HG03175 (cell line): ENCODE measurements around the gene WDHD1.
"Not testable (repeated sequence)": the region's sequence is repeated elsewhere in the genome, so short reads cannot be mapped to it uniquely, and the experiment has no call there.

Experiments
- ATAC-seq: cut with Tn5 transposase; IDR thresholded peaks from one replicate; pipeline ENCODE4 v1.9.1; 2021; ENCODE audit warnings: mild to moderate bottlenecking, moderate library complexity; ENCODE audit not compliant: unreplicated experiment

The WDHD1 gene

DNA sequence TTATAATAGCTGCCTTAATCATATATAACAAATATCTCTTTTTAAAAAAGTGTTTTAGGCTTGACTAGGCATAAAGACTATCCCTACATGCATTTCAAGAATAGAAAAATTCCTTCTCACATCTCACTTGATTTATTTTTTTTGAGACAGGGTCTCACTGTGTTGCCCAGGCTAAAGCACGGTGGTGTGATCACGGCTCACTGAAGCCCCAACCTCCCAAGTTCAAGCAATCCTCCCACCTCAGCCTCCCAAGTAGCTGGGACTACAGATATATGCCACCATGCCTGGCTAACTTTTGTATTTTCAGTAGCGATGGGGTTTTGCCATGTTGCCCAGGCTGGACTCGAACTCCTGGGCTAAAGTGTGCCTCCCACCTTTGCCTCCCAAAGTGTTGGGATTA lies 59.4 kb downstream of the WDHD1 start:
- ATAC-seq = no peak

DNA sequence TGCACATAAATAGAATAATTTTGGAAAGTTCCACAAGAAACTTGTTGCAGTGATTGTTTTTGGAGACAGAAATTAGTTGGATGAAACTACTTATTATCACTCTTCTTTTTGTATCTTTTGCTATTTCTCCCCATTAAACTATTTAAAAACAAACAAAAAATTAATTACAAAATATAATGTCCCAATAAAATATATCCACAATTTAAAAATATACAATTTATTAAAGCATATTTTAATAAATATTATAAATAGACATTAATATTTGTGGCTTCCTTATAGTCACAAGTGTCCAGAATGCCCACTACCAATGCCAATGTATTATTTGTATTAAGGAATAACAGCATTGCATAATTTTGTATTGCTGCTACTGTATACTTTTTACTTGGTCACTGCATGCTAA lies 71.8 kb downstream of the WDHD1 start:
- ATAC-seq = no peak

DNA sequence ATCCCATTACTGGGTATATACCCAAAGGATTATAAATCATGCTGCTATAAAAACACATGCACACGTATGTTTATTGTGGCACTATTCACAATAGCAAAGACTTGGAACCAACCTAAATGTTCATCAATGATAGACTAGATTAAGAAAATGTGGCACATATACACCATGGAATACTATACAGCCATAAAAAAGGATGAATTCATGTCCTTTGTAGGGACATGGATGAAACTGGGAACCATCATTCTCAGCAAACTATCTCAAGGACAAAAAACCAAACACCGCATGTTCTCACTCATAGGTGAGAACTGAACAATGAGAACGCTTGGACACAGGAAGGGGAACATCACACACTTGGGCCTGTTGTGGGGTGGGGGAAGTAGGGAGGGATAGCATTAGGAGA lies 73.3 kb downstream of the WDHD1 start:
- not testable (repeated sequence) for ATAC-seq

DNA sequence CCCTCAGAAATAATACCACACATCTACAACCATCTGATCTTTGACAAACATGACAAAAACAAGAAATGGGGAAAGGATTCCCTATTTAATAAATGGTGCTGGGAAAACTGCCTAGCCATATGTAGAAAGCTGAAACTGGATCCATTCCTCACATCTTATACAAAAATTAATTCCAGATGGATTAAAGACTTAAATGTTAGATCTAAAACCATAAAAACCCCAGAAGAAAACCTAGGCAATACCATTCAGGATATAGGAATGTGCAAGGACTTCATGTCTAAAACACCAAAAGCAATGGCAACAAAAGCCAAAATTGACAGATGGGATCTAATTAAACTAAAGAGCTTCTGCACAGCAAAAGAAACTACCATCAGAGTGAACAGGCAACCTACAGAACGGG lies 74.1 kb downstream of the WDHD1 start:
- not testable (repeated sequence) for ATAC-seq

DNA sequence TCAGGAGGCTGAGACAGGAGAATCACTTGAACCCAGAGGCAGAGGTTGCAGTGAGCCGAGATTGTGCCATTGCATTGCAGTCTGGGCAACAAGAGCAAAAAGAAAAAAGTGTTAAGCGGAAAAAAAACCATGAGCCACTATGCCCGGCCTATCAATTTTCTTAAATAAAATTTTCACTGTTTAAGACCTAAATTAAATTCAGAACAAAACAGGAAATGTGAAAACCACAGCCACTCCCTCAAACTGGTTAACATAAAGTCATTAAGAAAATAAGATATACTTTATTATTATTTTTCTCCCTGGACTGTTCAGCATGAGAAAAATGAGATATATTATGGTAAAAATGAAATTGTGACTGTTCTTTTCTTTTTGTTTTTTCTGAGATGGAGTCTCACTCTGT lies 79.7 kb downstream of the WDHD1 start:
- ATAC-seq = no peak

DNA sequence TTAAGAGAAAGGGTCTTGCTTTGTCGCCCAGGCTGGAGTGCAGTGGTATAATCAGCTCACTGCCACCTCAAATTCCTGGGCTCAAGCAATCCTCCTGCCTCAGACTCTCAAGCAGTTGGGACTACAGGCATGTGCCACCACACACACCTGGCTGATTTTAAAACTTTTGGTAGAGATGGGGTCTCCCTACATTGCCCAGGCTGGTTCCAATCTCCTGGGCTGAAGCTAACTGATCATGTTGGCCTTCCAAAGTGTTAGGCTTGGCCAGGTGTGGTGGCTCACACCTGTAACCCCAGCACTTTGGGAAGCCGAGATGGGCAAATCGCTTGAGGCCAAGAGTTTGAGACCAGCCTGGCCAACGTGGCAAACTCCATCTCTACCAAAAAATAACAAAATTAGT lies 80.4 kb downstream of the WDHD1 start:
- ATAC-seq = no peak

DNA sequence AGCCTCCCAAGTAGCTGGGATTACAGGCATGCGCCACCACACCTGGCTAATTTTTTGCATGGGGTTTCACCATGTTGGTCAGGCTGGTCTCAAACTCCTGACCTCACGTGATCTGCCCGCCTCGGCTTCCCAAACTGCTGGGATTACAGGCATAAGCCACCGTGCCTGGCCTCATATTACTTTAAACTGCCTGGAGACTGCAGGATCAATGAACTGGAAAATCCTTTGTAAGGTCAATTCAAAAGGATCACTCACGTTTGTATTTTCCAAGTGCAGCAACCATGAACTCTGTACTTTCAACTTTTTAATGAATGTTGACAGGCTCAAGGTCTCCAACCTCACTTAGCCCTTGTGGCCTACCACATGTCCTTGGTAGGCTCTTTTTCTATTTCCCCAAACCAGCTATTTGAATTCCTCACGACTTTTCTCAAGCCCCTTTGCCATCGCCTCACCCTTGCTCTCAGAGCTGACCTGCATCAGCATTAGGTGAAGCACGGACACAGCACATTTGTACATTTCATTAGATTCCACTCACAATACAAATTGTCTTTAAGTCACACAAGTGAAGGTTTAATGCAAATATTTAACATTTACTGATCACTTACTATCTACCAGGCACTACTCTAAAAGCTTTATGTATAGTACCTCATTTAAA lies 82.0 kb downstream of the WDHD1 start:
- ATAC-seq = no peak

DNA sequence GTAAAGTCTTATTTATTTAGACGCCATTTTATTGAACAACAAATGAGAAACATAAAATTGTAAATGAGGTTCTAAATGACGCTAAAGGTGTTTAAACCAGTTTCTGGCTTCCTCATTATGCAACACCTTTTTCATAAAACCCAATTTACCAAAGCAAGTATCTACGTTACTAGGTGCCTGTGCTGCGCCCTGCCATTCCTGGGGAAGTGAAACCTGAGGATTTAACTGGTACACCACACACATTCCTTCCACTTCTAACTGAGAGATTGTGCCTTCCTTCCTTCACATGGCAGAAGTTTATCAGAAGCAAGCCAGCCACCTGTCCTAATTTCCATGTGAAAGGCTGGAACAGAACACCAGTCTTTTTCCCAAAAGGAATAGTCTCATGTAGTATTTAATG lies 84.0 kb downstream of the WDHD1 start:
- ATAC-seq = no peak

DNA sequence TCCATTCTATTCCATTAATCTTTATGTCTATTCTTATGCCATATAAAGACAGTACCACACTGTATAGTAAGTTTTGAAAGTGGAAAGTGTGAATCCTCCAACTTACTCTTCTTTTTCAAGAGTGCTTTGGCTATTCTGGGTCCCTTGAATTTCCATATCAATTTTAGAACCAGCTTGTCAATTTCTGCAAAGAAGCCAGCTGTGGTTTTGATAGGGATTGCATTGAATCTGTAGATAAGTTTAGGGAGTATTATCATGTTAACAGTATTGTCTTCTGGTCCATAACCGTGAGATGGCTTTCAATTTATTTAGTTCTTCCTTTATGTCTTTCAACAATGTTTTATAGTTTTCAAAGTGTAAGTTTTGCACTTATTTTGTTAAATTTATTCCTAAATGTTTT lies 90.1 kb downstream of the WDHD1 start:
- no peak for ATAC-seq

DNA sequence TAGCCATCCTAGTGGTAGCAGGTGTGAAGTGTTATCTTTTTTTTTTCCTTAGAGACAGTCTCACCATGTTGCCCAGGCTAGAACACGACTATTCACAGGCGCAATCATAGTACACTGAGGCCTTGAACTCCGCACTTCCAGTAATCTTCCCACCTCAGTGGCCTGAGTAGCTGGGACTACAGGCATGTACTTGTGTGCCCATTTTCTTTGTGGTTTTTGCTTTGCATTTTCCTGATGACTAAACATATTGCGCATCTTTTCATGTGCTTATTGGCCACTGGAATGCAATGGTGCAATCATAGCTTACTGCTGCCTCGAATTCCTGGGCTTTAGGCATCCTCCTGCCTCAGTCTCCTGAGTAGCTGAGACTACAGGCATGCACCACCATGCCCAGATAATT lies 90.9 kb downstream of the WDHD1 start:
- no peak for ATAC-seq

DNA sequence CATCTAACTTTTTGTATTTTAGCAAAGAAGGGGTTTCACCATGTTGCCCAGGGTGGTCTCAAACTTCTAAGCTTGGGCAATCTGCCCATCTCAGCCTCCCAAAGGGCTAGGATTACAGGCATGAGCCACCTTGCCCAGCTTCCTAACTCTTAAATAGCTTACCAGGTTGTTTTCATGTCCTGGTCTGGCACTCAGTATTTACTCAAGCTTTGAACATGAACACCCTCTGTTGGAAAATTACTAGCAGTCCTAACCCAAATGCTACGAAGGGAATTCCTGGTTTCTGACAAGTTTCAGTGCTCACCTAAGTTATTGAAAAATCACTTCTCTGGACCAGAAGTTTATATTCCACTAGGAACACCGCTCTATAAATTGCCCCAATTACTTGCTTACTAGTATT lies 91.8 kb downstream of the WDHD1 start:
- ATAC-seq = no peak

DNA sequence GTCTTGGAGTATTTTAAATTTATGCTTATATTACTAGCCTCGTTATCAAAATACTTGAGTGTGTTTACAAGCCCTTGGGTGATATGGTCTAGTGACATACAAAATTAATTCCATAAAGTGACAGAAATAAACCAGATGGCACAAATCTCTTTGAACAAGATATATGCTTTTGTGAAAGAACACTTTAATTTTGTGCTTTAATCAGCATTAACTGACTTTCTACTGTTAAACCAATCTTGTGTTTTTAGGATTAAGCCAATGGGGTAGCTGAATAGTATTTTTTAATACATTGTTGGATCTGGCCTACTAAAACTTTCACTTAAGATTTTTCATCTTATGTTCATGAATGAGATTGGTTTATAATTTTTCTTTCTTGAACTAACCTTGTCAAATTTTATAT lies 93.9 kb downstream of the WDHD1 start:
- ATAC-seq = no peak

DNA sequence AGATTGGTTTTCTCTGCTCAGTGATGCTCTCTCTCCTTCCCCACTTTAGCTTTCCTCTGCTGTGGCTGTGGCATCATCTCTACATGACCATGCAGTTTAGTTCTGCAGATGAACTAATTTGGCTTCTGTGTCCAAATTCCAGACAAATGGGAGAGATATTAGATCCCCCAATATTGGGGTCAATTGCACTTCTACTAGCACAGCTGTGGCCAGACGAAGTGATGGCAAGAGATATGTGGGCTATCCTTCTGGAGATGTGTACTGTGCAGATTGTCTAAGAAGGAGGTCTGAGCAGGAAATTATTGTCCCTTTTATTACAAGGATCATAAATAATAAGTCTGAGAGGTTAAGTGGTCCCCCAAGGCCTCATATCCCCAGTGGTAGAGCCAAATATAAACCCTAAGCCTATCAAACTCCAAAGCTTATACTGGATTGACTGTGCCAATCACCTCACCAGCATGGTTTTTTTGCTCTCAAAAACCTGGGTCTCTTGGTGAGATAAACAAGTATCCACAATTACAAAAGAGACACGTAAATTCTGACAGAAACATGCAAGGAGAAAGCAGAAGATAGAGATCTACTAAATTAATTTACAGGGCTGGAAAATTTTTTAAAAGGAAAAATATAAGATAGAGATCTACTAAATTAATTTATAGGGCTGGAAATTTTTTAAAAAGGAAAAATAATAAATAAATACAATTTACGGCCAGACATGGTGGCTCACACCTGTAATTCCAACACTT lies 95.1 kb downstream of the WDHD1 start:
- no peak for ATAC-seq

DNA sequence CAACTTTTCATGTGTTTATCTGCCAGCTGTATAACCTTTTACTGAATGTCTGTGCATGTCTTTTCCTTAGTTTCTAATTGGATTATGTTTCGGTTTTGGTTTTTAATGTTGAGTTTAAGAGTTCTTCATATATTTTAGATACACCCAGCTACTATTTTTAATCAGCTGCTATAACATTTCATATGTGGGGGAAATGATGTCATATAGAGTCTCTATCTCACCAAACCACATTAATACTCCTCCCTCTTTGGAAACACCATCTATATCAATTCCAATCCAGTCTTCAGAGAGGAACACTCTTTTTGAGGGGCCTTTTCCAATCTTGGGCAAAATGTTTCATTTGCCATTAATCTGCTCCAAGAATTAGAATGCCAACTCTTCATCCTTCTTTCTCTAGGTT lies 95.8 kb downstream of the WDHD1 start:
- no peak for ATAC-seq

DNA sequence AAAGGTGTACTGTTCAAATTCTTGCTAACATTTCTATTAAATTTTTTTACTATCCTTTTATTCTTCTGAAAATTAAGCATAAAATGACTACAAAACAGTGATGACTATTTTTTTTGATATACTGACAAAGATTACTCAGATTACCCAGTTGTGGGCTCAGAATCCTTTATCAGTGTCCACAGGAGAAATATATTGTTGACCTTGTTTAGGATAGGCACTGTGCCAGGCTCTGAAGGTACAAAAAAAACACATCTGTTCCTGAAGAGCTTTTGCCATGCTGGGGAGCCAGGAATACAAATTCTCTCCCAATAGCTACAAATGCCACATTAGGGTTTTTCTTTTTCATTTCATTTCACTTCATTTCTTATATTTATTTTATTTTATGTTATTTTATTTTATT lies 97.3 kb downstream of the WDHD1 start:
- ATAC-seq = no peak

DNA sequence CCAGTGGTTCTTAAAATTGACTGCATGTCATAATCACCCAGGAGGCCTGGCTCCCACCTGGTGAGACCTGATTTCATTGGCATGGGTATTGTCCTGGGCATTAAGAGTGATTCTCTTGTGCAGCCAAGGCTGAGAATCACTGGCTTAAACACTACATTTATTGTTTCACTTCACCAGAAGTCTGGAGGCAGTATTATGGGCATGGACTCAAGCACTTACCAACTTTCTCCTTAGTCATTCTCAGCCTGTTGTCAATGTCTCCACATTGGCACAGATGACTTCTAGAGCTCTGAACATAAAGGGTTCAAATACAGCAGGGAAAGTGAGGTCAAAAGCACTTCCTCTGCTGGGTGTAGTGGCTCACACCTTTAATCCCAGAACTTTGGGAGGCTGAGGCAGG lies 98.7 kb downstream of the WDHD1 start:
- ATAC-seq = no peak

DNA sequence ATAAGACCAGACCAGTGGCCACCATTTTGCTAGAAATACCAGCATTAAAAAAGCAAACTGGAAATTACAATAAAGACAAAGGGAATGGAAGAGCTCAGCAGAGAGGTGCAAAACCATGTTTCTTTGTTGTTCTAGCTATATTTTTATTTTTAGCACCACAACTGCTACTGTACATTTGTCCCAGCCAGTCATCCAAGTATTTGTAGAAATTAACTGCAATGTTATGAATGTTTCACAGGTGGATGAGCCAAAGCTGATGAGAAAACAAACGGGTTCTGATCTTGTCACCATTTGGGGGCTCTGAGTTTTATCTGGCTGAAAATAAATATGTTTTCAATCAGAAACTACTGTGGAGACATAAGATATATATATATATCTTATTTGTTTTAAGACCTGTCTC lies 99.3 kb downstream of the WDHD1 start:
- no peak for ATAC-seq

DNA sequence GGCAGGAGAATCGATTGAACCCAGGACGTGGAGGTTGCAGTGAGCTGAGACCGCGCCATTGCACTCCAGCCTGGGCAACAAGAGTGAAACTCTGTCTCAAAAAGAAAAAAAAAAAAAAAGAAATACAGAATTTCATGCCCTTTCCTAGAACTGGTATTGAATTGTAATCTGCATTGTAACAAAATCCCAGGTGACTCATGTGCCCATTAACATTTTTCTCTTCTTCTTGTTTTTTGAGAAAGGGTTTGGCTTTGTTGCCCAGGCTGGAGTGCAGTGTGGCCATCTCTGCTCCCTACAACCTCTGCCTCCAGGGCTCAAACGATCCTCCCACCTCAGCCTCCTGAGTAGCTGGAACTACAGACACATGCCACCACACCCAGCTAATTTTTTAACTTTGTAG lies 100.3 kb downstream of the WDHD1 start:
- not testable (repeated sequence) for ATAC-seq

DNA sequence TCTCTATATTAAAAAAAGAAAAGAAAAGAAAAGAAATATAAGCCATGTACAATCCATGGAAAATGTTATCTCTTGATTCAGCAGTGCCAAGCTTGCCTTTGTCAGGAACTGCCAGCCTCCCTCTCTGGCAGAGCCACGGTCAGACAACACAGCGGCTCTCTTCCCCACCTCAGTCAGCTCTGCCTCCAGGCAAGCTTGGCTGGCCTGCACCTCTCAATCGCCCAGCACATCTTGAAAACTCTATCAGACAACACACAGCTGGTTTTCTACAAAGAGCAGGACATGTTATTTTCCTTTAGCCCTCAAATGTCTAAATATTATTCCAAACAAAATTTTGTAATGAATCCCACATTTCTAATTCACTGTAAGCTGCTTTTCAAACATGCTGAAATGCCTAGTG lies 104.3 kb downstream of the WDHD1 start:
- ATAC-seq = no peak

DNA sequence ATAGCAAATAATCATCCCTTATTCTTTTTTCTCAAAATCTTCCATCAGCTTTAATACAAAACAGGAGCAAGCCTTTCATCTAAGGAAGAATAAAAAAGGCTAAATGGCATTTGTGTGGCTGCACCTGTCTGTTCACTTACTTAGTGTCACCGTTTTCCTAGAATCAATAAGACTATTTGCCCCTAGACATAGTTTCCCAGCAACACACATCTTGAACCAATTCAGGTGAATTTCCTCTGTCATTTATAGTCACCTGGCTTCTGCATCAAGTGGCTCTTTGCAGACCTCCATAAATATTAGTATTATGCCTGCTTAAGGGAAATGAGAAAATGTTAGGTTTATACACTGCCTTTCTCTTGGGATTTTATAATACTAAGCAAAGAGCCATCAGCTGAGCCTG lies 106.8 kb downstream of the WDHD1 start:
- ATAC-seq = no peak

DNA sequence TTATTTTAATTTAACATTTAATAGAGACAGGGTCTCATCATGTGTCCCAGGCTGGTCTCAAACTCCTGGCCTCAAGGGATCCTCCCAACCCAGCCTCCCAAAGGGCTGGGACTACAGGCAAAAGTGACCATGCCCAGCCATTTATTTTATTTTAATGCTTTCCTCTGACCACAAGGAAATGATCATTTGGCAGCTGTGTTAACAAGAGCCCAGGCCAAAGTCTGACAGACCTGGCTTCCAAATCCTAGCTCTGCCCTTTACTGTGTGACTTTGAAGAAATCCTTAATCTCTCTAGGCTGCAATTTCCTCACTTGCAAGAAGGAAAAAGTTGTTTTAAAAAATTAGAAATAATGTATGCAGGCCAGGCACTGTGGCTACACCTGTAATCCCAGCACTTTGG lies 107.6 kb downstream of the WDHD1 start:
- ATAC-seq = no peak

DNA sequence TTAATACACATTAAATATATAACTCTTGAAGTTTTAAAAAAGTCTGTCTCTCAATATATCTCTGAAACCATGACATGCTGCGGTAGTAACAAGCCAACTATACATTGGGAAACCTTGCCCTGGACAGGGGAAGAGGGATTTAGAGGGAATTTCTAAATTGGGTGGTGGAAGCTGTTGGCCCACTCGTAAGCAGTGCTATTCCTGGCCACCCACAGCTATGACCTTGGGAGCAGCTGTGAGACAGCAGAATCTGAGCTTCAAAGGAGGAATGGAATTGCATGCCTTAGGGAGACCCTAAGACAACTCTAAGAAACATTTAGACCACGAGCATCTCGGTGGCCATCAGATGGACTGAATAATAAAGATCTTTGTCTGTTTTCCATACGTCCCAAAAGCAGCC lies 108.5 kb downstream of the WDHD1 start:
- no peak for ATAC-seq

DNA sequence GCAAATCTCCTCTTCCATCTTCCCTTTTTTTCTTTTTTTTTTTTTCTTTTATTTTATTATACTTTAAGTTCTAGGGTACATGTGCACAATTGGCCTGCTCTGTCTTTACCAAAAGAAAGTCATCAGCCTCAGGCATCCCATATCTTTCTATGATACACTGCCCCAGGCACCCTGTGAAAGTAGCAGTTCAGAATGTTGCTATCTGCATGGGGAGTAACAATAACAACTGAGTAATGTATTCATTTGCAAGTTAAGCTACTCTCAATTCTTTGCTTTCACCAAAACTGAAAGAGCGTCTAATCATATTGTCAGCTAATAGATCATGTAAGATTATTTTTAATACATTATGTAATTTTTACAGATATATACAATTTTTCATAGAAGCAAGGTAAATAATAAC lies 110.8 kb downstream of the WDHD1 start:
- no peak for ATAC-seq
